Gastroesophageal sphincter (tissue), 3 donors: ENCODE results near the gene PABPN1L.

Experiments used
- CTCF ChIP-seq, 4 experiments: fragments of 200-600 bp in 2 of 4; fragments of 450-650 bp in 2 of 4; sonication (generic) in 1 of 4; IDR thresholded peaks; one replicate each; pipeline ENCODE4 v1.5.1; 2017 to 2019; ENCODE audit warnings: antibody characterized with exemption in 4 of 4, mild to moderate bottlenecking in 2 of 4, moderate library complexity in 2 of 4
- EP300 ChIP-seq: sonication (generic); formaldehyde crosslinking; IDR thresholded peaks from one replicate; pipeline ENCODE4 v1.6.1; 2017; ENCODE audit warnings: antibody characterized with exemption, mild to moderate bottlenecking
- POLR2A ChIP-seq, 2 donors: fragments of 450-650 bp; IDR thresholded peaks; one replicate each; pipeline ENCODE4 v1.6.1; 2017; ENCODE audit warnings: antibody characterized with exemption in 2 of 2, mild to moderate bottlenecking in 2 of 2, moderate library complexity in 1 of 2
- POLR2AphosphoS5 ChIP-seq: sonication (generic); formaldehyde crosslinking; IDR thresholded peaks from one replicate; pipeline ENCODE4 v1.6.1; 2017; ENCODE audit warnings: antibody characterized with exemption

GRCh38 chr16:88839026-88839529 lies 27.4 kb downstream of the PABPN1L start:
- TF ChIP-seq POLR2AphosphoS5 (no peak), CTCF (IDR thresholded peaks at IDR 0.05) (no peak), EP300 (no peak), POLR2A (IDR thresholded peaks at IDR 0.05) (no peak)
